GM19351 (cell line): ENCODE measurements around the gene NECTIN4.

Experiments used
- ATAC-seq: cut with Tn5 transposase; IDR thresholded peaks from one replicate; pipeline ENCODE4 v1.9.1; 2021; ENCODE audit warnings: mild to moderate bottlenecking, moderate library complexity; ENCODE audit not compliant: unreplicated experiment

Gene NECTIN4

DNA sequence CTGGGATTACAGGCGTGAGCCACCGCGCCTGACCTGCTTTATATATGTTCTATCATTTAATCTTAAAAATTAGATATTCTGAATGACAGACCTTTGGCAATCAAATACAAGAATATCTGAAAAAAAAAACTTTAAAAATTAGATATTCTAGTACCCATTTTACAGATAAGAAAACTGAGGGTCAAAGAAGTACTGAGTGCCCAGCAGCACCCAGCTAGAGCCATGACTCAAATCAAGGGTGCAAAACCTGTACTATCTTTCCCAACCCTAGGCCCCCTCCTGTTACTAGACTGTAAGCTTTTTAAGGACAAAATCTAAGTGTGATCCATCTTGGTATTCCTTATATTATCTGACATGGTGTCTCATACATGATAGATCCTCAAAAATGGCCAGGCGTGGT lies 27.9 kb downstream of the NECTIN4 start:
- ATAC-seq: no peak

DNA sequence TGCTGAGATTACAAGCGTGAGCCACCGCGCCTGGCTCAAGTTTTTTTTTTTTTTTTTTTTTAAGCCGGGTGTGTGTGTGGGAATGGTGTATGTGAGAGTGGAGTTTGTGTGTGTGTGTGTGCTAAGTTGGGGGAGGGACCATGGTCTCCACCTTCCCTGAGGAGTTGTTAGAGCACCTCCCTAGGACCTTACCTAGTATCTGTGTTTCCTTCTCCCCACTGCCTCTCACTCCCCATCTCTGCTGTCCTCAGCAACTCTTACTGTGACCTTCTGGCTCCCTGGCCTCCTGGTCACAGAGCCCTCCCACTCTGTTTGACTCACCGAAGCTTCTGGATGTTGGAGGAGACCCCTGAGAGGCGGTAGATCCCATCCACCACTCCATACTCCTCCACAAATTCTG lies 30.1 kb downstream of the NECTIN4 start:
- ATAC-seq: no peak

DNA sequence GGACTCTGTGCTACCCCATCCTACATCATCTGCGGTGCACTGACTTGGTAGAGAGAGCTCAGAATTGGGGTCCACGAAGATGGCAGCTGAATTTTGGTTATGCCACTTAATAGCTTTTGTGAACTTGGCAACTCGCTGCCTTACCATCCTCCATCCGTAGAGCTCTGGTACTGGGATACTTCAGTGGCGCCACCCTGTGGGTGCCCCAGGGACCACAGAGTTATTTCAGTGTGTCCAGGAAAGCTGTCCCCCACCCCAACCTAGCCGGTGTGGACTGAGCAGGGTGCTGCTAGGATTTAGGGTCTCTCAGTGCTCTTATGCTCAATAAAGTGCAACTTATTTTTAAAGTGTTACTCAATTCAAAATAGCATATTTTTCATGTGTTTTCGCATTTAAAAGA lies 34.6 kb downstream of the NECTIN4 start:
- ATAC-seq: no peak

DNA sequence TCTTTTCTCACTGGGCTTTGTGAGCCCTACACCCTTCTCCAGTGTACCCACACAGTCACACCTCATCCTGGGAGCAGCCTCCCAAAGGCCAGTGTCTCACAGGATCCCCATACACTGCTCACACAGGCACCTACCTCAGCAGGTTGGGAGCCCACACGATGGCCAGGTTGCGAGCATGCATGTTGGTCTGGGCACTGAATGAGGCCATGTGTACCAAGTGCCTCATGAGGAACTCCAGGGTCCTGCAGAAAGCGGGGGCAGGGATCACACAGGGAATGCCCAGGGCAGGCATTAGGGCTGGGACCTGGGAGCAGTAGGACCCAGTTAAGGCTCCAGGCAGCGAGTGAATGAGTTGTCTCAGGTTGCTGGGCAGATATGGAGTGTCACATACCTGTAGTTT lies 35.1 kb downstream of the NECTIN4 start:
- no peak for ATAC-seq

DNA sequence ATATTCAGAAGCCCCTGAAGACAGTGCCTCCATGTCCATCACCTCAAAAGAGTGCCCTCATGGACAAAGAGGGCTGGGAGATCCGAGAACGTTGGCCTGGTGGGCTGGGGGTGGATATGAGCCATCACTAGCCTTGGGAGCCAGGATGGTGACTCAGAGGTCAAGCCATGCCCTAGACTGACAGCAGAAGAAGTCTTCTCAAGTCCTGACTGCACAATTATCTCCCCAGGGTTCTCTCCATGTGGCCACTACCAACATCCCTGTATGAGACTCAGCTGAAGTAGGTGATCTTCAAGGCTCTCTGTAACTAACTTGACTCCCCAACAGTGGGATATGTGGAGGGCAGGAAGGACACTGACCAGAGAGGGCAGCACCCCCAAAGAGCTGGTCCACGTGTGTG lies 36.5 kb downstream of the NECTIN4 start:
- no peak for ATAC-seq

DNA sequence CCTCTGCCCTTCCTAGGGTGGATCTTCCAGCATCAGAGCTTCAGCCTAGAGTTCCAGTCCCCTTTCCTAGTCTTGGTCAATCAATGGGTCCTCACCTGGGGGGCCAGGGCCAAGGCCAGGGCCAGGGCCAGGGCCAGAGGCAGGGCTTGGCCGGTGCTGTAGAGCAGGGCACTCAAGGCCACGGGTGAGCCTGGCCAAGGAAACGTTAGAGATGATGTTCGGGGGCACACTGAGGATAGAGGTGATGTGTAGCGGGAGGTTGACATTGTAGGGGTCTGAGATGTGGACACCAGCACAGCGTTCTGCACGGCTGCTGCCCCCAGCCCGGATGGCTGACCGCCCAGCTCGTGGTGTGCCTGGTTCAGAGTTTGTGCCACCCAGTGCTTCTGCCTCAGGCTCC lies 38.1 kb downstream of the NECTIN4 start:
- no peak for ATAC-seq

DNA sequence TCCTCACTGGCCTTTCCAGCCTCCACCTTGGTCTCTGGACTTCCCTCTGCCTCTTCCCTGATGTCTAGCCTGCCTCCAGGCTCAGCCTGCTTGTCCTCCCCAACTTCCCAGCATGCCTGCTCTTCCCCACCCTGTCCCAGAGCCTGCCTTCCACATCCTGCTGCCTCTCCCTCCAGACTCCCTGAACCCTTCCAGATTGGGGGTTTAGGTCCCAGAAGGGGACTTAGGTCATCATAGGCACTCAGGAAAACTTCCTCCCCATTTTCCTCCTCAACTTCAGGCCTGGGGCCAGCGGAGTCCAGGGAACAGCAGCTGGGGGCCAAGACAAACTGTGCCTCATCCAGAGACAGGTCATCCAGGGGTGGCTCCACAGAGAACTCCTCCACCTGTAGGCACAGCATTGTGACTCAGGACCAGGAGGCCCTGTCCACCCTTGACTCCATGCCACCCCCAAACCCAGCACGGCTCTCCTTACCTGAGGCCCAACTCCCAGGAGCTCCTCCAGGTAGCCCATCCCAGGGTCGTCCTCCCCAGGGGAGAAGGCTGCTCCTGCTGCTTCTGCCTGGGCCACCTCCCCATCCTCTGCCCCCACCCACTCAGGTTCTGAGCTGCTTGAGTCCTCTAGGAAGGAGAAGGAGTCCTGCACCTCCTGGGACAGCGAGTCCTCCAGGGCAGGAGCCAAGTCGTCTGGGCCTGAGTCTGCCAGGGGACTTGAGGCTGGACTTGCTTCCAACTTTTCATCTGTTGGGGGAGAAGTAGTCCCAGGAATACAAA lies 40.2 kb downstream of the NECTIN4 start:
- ATAC-seq: no peak

DNA sequence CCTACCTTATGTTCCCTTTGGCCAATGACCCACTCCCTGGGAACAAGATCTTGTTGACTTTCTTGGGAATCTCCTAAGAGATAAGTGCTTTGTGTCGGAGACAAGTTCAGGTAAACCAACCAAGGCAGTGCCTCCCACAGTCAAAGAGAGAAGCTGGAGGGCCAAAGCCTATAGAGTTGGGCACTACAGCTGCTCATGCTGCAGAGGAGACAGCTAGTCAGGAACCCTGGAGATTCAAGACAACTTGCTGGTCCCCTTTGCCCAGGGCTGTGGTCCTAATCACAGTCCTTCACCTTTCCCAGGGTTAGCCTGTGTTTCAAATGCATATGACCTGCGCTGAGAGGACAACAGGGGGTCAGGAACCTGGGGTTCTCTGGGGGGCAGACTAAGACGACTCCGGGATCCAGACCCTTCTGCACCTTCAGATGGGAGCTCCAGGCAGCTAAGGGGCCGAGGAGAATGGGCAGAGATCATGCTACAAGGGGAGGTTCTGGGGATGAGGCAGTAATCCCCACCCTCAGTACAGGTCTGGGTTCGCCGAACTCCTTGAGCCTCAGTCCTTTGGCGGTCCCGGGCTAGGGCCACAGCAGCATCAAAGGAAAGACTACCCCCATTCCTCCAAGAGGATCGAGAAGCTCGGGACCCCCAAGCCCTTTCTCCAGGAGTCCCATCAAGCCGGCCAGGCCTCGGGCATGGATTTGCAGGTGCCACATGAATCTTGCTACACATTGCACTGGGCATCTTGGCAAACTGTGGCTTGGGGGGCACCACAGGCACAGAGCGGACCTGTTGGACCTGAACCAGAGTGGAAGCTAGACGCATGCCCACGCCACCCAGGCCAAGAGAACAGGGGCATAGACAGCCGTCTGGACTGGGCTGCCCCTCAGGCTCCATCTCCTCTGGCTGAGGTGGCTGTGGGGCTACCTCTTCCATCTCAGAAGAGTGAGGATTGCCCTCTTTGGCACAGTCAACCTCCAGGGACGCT lies 41.6 kb downstream of the NECTIN4 start:
- ATAC-seq: no peak

DNA sequence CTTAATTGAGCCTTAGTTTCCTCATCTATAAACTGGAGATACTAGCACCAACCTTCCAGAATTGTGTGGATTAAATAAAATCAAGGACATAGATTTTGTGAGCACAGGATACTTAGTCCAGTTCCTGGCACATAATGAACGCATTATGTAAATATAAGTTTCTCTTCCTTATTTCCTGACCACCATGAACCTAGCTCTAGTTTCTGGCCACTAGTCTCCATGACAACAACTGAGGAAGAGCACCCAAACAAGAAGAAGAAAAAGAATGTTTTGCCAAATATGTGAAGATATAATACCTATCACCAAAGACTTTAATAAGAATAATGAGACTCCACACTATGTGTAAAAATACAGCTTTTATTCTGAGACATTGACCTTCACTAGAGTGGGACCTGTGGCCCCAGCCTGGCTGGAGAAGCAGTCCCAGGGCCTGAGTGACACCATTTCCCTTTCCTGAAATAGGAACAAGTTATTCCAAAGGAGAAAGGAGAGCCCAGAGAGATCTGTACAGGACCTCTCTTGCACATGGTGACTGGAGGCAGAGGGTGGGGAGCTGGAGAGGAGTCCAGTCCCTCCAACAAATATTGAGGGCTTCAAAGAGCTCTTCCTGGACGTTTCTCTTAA lies 42.6 kb downstream of the NECTIN4 start:
- peak; percentile 44 for ATAC-seq

DNA sequence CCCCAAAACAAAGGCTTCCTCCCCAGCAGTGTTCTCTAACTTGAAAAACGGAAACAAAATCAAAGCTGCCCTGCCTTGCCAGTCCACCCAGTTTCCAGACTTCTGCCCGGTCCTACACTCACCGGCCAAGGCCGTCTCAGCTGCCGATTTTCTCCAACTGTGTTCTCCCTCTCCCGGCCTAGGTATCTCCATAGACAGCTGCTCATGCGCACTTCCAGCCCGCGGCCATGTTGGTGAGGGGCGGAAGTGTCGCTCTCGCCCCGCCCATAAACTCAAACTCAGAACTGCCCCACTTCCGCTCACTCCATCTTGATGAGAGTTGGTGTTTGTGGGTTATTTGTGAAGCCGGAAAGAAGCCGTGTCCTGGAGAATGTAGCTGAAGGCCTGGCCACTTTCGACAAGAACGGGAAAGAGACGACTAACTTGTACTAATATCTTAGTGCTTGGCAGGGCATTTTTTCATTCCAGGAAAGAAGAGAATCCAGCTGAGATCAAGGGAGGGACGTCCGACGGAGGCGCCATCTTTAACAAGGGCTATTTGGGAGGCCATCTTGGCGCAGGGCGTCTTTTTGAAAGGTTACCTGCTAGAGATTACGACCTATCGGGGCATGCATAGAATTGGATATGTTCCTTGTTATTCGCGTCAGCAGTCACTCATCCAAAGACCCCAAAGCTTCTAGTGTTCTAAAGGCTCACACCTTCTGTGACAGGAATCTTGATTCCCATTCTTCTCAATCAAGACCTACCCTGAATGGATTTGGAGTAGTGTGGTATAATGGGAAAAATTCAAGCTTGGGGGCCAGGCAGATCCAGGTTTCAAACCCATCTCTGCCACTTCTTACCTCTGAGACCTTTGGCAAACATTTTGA lies 43.4 kb downstream of the NECTIN4 start, which contains the start of gene USF1:
Gene USF1 (minus strand): TSS at position 242 of the 869 bp plus-strand sequence. CDS start 2,702 bp downstream, outside the sequence.
- peak; percentile 61 for ATAC-seq

DNA sequence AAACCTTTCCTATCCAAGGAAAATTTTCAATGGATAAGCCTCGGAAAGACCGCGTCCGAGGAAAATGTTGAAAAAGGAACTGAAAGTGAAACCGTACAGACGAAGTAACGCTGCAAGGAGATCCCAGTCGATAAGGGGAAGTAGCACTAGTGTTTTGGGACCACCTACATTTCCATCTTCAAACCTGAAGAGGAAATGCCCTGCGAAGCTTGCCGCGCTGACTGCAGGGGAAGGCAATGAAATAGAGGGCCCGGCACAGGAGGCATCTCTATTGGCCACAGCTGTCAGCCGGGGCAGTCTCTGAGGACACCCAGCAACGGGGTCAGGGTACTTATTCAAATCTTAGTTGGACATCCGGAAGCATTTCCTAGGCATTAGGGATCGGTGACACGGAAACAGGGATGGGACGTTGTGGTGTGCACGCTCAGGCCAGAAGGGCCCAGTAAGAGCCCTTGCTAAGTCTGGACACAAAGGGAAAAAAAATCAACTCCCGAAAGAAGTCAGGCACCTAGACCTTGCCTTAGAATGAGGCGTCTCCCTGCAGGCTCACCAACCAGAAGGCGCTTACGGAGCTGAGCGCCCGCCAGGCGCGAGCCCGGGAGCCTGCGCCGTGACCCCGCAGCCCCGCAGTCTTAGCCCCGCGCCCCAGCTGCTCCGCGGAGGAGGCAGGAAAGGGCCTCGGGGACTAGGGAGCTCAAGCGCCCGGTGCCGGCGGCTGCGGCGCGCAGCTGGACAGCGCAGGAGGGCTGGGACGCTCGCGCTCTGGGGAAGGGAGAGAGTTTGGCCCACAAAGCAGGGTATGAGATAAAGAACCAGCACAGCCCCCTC lies 44.2 kb downstream of the NECTIN4 start:
- ATAC-seq: peak; percentile 52

DNA sequence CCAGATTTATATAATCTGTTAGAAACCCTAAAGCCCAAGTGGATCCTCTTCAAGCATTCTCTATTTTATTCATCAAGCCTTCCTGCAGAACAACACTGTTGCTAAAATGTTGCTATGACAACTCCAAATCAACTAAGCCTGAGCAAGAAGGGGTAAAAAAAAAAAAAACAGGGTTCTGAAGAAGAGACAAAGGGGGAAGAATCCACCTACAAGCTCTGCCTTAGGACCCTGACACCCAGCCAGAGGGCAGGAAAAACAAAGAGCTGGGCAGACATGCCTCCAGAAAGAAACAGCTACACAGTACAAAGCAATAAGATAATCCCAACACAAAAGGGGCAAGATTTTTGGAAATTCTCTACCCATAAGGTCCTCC lies 44.8 kb downstream of the NECTIN4 start:
- ATAC-seq: no peak

DNA sequence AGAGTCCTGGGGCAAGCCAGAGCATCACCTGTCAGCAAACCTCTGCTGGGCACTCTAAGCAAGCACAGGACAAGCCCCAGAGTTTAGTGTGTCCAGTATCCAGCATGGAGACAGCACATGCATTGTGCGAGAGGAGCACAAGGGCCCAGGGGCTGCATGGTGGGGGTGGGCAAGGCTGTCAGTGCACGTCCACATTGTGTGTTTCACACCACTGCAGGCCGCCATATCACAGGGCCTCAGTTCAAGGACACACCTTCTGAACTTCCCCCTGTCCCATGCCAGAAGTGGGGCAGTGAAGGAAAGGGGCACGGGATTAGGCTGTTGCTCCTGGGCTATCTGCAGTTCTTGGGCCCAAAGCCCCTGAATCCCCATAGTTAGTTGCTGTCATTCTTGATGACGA lies 49.8 kb downstream of the NECTIN4 start:
- no peak for ATAC-seq

DNA sequence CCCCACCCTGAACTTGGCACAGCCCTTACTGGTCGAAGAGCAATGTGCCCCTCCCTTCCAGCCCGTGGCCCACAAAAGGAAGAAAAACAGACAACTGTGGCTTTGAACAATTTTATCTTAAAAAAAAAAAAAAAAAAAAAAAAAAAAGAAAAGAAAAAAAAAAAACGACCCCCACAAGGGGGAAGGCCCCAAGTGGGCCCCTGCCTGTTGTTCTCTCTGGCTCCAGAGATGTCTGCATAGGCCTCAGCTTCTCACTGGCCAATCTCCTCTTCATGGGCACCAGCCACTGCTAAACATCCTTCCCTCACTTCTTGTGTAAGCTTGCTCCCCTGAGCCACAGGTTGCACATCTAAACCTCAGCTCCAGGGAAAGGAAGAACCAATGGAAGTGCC lies 50.2 kb downstream of the NECTIN4 start:
- no peak for ATAC-seq

DNA sequence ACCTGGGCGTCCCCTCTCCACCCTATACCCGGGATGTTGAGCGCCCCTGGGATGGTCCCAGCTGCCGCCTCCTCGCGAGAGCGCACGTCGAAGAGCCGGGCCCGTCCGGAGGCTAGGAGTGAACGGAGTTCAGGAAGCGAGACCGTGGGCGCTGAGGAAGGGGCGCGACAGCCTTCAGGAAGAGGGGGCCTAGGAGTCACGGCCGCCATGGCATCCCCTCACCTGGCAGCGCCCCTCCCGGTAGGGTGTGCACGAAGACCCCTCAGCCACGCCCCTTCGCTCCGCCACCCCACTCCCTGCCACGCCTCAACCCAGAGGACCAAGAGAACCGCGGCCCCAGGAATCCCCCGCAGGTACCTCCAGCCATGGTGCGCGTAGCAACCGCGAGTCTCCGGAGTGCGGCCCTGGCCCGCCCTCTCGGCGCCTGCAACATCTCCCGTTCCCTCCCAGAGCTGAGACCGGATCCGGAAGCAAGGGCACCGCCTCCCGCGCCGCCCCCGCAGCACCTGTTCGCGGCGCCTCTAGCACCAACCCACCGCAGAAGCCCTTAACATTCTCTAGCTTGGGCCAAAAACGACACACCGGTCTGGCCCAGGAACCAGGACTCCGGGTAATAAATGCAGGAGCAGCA lies 50.7 kb downstream of the NECTIN4 start, which contains the start of gene TSTD1:
Gene TSTD1 (minus strand): TSS at position 442 of the 631 bp plus-strand sequence. CDS start 75 bp downstream, at position 367.
- peak; percentile 84 for ATAC-seq

DNA sequence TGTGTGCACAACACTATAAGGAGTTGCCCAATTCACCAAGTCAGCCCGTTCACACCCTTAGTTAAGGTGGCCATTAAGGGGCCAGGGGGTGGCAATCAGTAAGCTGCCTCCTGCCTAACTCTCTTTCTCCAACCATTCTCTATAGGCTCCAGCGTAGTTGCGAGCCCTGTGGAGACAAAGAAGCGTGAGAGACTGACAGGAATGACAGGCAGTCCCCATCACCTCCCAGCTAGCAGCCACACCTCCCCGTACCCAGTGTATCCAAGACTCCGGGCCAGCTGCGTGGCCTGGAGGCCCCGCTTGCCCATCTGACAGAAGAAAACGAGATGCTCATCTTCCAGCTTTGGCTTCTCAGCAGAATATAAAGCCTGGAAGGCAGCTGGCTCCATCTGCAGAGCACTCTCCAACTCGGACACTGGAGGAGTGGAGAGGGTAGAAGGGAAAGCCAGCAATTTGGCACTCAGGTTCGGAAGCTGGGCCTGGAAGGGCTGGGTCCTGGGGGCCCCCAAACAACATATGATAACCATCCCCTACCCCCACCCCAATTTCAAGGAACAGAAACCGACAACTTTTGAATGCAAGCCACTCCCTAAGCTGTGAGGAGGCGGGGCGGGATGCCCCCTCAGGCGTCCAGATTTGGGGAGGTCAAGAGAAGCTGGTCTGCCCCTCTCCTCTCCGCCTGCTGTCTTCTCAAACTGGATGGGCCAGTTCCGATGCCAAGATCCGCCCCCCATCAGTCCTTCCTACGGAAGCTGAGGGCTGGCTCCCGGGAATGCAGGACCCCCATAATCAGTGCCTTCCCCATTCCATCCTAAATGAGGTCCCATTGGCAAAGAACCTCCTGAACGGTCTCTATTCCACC lies 51.5 kb downstream of the NECTIN4 start:
- no peak for ATAC-seq

DNA sequence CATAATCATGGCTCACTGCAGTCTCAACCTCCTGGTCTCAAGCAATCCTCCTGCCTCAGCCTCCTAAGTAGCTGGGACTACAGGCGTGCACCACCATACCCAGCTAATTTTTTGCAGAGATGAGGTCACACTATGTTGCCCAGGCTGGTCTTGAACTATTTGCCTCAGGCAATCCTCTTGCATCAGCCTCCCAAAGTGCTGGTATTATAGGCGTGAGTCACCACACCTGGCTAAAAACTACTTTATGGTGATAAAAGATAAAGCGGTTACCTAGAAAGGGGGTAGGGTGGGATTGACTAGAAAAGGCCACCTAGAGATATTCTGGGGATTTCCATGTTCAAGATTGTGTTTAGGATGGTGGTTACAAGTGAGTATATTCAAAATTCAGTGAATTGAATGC lies 55.6 kb downstream of the NECTIN4 start:
- no peak for ATAC-seq

DNA sequence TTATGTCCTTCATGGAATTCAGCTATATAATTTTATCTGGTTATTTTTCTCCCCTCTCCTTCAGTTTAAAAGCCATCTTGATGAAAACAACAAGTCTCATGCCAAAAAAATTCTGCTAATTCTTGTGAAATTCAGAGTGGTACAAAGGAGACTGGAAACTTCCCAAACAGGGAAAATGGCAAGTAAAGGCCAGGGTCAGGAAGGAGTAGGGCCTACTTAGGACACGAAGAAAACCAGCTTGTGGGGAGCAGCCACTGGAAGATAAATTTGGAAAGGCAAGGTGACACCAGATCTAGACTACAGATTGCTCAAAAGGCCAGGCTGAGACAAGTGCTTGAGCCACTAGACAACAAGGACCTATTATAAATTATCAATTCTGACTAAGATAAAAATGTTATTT lies 56.9 kb downstream of the NECTIN4 start:
- ATAC-seq: no peak
